ENCODE results near the gene NHERF1. TPM values are rescaled to one million over a fixed set of nuclear protein-coding genes. Genes with fewer than 3 reads are reported as not detected.

NHERF1 gene
- total and polyA plus RNA-seq, 2 of the 13 experiments (the other 11 are each of a cell fraction or from before 2014, with no cell fraction given) = 169 to 269 TPM

DNA sequence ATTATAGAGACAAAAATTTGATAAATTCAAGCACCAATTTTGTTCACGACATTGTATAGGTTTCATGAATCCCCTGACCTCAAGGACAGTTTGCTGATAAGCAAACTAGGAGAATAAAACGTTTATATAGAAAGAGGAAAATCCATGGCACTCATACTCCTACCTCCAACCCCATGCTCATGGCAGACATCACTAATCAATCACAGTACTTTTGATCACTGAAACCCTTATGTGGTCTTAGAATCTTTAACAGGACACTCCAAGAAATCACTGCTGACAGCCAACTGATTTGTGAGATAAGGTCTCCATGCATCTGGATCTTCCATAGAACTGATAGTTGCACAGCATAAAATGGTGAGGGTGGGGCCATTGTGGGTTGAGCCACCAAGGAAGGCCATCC, 4.7 kb upstream of the NHERF1 start (continued):
- TF ChIP-seq, protein P1, sequence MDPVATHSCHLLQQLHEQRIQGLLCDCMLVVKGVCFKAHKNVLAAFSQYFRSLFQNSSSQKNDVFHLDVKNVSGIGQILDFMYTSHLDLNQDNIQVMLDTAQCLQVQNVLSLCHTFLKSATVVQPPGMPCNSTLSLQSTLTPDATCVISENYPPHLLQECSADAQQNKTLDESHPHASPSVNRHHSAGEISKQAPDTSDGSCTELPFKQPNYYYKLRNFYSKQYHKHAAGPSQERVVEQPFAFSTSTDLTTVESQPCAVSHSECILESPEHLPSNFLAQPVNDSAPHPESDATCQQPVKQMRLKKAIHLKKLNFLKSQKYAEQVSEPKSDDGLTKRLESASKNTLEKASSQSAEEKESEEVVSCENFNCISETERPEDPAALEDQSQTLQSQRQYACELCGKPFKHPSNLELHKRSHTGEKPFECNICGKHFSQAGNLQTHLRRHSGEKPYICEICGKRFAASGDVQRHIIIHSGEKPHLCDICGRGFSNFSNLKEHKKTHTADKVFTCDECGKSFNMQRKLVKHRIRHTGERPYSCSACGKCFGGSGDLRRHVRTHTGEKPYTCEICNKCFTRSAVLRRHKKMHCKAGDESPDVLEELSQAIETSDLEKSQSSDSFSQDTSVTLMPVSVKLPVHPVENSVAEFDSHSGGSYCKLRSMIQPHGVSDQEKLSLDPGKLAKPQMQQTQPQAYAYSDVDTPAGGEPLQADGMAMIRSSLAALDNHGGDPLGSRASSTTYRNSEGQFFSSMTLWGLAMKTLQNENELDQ (CRISPR knock-in tag; IDR thresholded peaks at IDR 0.05; ENCODE audit: borderline replicate concordance) = no peak
- TF ChIP-seq MTA1 (CRISPR knock-in tag; IDR thresholded peaks at IDR 0.05; ENCODE audit: borderline replicate concordance) = no peak
- TF ChIP-seq, protein P2, sequence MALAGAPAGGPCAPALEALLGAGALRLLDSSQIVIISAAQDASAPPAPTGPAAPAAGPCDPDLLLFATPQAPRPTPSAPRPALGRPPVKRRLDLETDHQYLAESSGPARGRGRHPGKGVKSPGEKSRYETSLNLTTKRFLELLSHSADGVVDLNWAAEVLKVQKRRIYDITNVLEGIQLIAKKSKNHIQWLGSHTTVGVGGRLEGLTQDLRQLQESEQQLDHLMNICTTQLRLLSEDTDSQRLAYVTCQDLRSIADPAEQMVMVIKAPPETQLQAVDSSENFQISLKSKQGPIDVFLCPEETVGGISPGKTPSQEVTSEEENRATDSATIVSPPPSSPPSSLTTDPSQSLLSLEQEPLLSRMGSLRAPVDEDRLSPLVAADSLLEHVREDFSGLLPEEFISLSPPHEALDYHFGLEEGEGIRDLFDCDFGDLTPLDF (CRISPR knock-in tag; IDR thresholded peaks at IDR 0.05) = no peak

DNA sequence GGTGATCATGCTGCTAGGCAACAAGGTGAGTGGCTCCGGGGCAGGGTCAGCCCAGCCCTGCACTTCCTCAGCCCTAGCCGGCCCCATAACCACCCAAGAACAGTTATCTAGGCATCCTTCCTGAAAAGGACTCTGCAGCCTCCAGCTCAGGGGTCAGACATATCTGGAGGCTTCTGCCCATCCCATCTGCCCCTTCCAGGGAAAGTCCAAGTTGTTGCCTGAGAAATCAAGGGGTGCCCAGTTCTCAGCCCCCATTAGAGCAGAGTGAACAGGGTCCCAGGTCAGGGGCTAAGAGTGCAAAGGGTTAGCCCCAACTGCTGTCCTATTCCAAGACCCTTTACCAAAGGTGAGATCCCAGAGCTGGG, 4.1 kb upstream of the NHERF1 start:
- no peak for DNase-seq (ENCODE audit: low spot score)
- in situ Hi-C loops (cut with HindIII; ENCODE audit: extremely low pct_ligation_motif_present, low pct_unique_long_range_greater_than_20kb) = no loop called here
- peaks cover 10% of the 10 kb centered on the region for H3K79me2 ChIP-seq (ENCODE audit: insufficient read depth, low read length)
- intact Hi-C loops (cut with micrococcal nuclease; ENCODE audit: unreplicated experiment) = loop anchor here (1.0 to 2.0 kb wide), 2 partner anchors 37 to 120 kb away; no protein-coding TSS in a partner anchor
- FAIRE-seq = no peak
- no peaks in the 10 kb centered on the region for H3K36me3 ChIP-seq (replicated peaks in 1 of 2; ENCODE audit: control insufficient read depth in 1 of 2, insufficient read depth in 2 of 2, low read length in 2 of 2)
- H3K4me3 ChIP-seq (replicated peaks in 1 of 3; ENCODE audit: insufficient read depth in 1 of 3, low read depth in 2 of 3, low read length in 3 of 3) = no peak overlapping the region
- no peak overlapping the region for H3K27ac ChIP-seq (ENCODE audit: extremely low read length, insufficient read depth, low read length)
- ChIA-PET POLR2A (interaction anchor here (0.6 to 21.5 kb wide), 8 partner anchors 7 to 218 kb away, joined by 3 to 1459 read pairs (median 5); partner anchors contain the start of genes FDXR, NAT9 and RAB37), CTCF (ENCODE audit: low intra/inter-chr PET ratio, low total read pairs) (interaction anchor here (0.7 to 9.0 kb wide), 10 partner anchors 11 to 121 kb away, joined by 3 to 219 read pairs (median 6); partner anchors contain the start of gene NAT9)
- no peaks in the 10 kb centered on the region for H4K20me1 ChIP-seq (ENCODE audit: insufficient read depth, low read length)
- H3K9ac ChIP-seq (ENCODE audit: insufficient read depth, low read depth, low read length) = no peak overlapping the region
- H2AFZ ChIP-seq (ENCODE audit: low read length) = no peak overlapping the region
- BruUV-seq (replicated peaks) = no TSS peak
- H3K27me3 ChIP-seq (ENCODE audit: control insufficient read depth in 1 of 2, insufficient read depth in 2 of 2, low read length in 2 of 2) = peaks cover 5 to 25% of the 10 kb centered on the region in 2 experiments; a peak in 2 of 5 replicates
- H3K9me3 ChIP-seq (ENCODE audit: low read length) = no peaks in the 10 kb centered on the region
- 50% methylated on average over 2 of the region's 2 CpGs for WGBS (ENCODE audit: low lambda C conversion rate)
- peak overlapping the region; percentile 99; the same call in 1 of the 2 replicates for H3K4me2 ChIP-seq (ENCODE audit: low read depth, low read length)
- peaks cover 71% of the 10 kb centered on the region for H3K4me1 ChIP-seq (ENCODE audit: insufficient read depth, low read length)
- ATAC-seq = no peak
- TF ChIP-seq ZNF3 (CRISPR knock-in tag; IDR thresholded peaks at IDR 0.05) = no peak
- TF ChIP-seq, protein P3, sequence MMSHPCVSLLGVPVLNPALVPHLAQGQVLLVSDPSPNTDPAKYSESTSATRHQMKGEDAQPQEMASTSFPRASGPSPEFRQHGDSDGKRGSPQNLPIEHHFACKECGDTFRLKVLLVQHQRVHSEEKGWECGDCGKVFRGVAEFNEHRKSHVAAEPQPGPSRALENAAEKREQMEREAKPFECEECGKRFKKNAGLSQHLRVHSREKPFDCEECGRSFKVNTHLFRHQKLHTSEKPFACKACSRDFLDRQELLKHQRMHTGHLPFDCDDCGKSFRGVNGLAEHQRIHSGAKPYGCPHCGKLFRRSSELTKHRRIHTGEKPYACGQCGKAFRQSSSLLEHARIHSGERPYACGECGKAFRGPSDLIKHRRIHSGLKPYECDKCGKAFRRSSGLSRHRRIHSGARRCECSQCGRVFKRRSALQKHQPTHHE (CRISPR knock-in tag; IDR thresholded peaks at IDR 0.05; ENCODE audit: borderline replicate concordance) = no peak
- TF ChIP-seq, protein P4, sequence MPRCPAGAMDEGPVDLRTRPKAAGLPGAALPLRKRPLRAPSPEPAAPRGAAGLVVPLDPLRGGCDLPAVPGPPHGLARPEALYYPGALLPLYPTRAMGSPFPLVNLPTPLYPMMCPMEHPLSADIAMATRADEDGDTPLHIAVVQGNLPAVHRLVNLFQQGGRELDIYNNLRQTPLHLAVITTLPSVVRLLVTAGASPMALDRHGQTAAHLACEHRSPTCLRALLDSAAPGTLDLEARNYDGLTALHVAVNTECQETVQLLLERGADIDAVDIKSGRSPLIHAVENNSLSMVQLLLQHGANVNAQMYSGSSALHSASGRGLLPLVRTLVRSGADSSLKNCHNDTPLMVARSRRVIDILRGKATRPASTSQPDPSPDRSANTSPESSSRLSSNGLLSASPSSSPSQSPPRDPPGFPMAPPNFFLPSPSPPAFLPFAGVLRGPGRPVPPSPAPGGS (CRISPR knock-in tag; IDR thresholded peaks at IDR 0.05) = 0 out of 2 replicates have a peak, but pooled peaks have one; percentile 74
- no peak for TF ChIP-seq SYNCRIP (IDR thresholded peaks at IDR 0.05; ENCODE audit: insufficient read depth, low read depth, low read length)
- TF ChIP-seq XBP1 (CRISPR knock-in tag; IDR thresholded peaks at IDR 0.05) = no peak
- TF ChIP-seq ZNF891 (CRISPR knock-in tag; IDR thresholded peaks at IDR 0.05) = peak; percentile 41; the same call in 1 of the 2 replicates
- TF ChIP-seq ZNF230 (CRISPR knock-in tag; IDR thresholded peaks at IDR 0.05) = 0 out of 2 replicates have a peak, but pooled peaks have one; percentile 24
- TF ChIP-seq ZNF737 (CRISPR knock-in tag; IDR thresholded peaks at IDR 0.05; ENCODE audit: borderline replicate concordance) = peak; percentile 76; the same call in 1 of the 2 replicates
- TF ChIP-seq ZNF782 (CRISPR knock-in tag; IDR thresholded peaks at IDR 0.05; ENCODE audit: borderline replicate concordance) = peak; percentile 79; the same call in 1 of the 2 replicates
- TF ChIP-seq ETV6 (CRISPR knock-in tag; conservative IDR thresholded peaks at IDR 0.05) = no peak
- TF ChIP-seq JUN (CRISPR knock-in tag; IDR thresholded peaks at IDR 0.05) = 0 out of 2 replicates have a peak, but pooled peaks have one; percentile 20
- 0 out of 2 replicates have a peak, but pooled peaks have one; percentile 23 for TF ChIP-seq ZNF296 (CRISPR knock-in tag; conservative IDR thresholded peaks at IDR 0.05)
